ENCODE measurements around the gene CCL25. TPM values are rescaled to one million over a fixed set of nuclear protein-coding genes. Genes with fewer than 3 reads are reported as not detected.
"Not testable (repeated sequence)": the region's sequence is repeated elsewhere in the genome, so short reads cannot be mapped to it uniquely, and the experiment has no call there.

CCL25 gene
- polyA plus RNA-seq, 2 donors: 0.14 TPM; not detected in 1

GRCh38 chr19:8090950-8091349 lies 38.4 kb downstream of the CCL25 start:
- Histone ChIP-seq H3K36me3 (ENCODE audit: control insufficient read depth in 2 of 2, insufficient read depth in 2 of 2, low read length in 1 of 2) (no peaks in the 10 kb centered on the region), H3K27ac (ENCODE audit: low read depth in 2 of 2, low read length in 1 of 2) (no peak overlapping the region), H3K9me3 (ENCODE audit: control insufficient read depth in 2 of 2, insufficient read depth in 1 of 2, low read depth in 1 of 2, low read length in 1 of 2) (peaks cover 9 to 19% of the 10 kb centered on the region in 2 donors), H3K4me3 (ENCODE audit: low read depth in 1 of 2, low read length in 2 of 2) (no peak overlapping the region), H3K27me3 (ENCODE audit: control insufficient read depth in 1 of 2, insufficient read depth in 2 of 2, low read length in 2 of 2) (no peaks in the 10 kb centered on the region), H3K4me1 (ENCODE audit: control insufficient read depth in 2 of 2, insufficient read depth in 2 of 2, low read length in 1 of 2) (peaks cover 0 to 3% of the 10 kb centered on the region in 2 donors)
- WGBS, 2 donors: 90 to 93% methylated on average over 2 of the region's 2 CpGs

- no peak overlapping the region for H3K27ac ChIP-seq (ENCODE audit: low read depth in 2 of 2, low read length in 1 of 2)
- no peak overlapping the region for H3K4me3 ChIP-seq (ENCODE audit: low read depth in 1 of 2, low read length in 2 of 2)
- H3K9me3 ChIP-seq (ENCODE audit: control insufficient read depth in 2 of 2, insufficient read depth in 1 of 2, low read depth in 1 of 2, low read length in 1 of 2): peaks cover 21 to 29% of the 10 kb centered on the region in 2 donors
- WGBS, 2 donors: 88 to 100% methylated on average over 2 of the region's 2 CpGs
- no peaks in the 10 kb centered on the region for H3K27me3 ChIP-seq (ENCODE audit: control insufficient read depth in 1 of 2, insufficient read depth in 2 of 2, low read length in 2 of 2)
- no peaks in the 10 kb centered on the region for H3K4me1 ChIP-seq (ENCODE audit: control insufficient read depth in 2 of 2, insufficient read depth in 2 of 2, low read length in 1 of 2)
- H3K36me3 ChIP-seq (ENCODE audit: control insufficient read depth in 2 of 2, insufficient read depth in 2 of 2, low read length in 1 of 2): no peaks in the 10 kb centered on the region
Measured at GRCh38 chr19:8093740-8094139, 41.2 kb downstream of the CCL25 start.

GRCh38 chr19:8094336-8094735 lies 41.8 kb downstream of the CCL25 start:
- Histone ChIP-seq H3K27me3 (ENCODE audit: control insufficient read depth in 1 of 2, insufficient read depth in 2 of 2, low read length in 2 of 2) (no peaks in the 10 kb centered on the region), H3K27ac (ENCODE audit: low read depth in 2 of 2, low read length in 1 of 2) (no peak overlapping the region), H3K9me3 (ENCODE audit: control insufficient read depth in 2 of 2, insufficient read depth in 1 of 2, low read depth in 1 of 2, low read length in 1 of 2) (peaks cover 21 to 29% of the 10 kb centered on the region in 2 donors), H3K36me3 (ENCODE audit: control insufficient read depth in 2 of 2, insufficient read depth in 2 of 2, low read length in 1 of 2) (no peaks in the 10 kb centered on the region), H3K4me3 (ENCODE audit: low read depth in 1 of 2, low read length in 2 of 2) (no peak overlapping the region), H3K4me1 (ENCODE audit: control insufficient read depth in 2 of 2, insufficient read depth in 2 of 2, low read length in 1 of 2) (no peaks in the 10 kb centered on the region)
- WGBS, 2 donors: 83 to 84% methylated on average over 6 of the region's 6 CpGs

- H3K9me3 ChIP-seq (ENCODE audit: control insufficient read depth in 2 of 2, insufficient read depth in 1 of 2, low read depth in 1 of 2, low read length in 1 of 2): peaks cover 21 to 25% of the 10 kb centered on the region in 2 donors
- H3K27ac ChIP-seq (ENCODE audit: low read depth in 2 of 2, low read length in 1 of 2): no peak overlapping the region
- H3K27me3 ChIP-seq (ENCODE audit: control insufficient read depth in 1 of 2, insufficient read depth in 2 of 2, low read length in 2 of 2): no peaks in the 10 kb centered on the region
- H3K4me3 ChIP-seq (ENCODE audit: low read depth in 1 of 2, low read length in 2 of 2): no peak overlapping the region
- WGBS, 2 donors: 66 to 81% methylated on average over 2 of the region's 2 CpGs
- no peaks in the 10 kb centered on the region for H3K4me1 ChIP-seq (ENCODE audit: control insufficient read depth in 2 of 2, insufficient read depth in 2 of 2, low read length in 1 of 2)
- no peaks in the 10 kb centered on the region for H3K36me3 ChIP-seq (ENCODE audit: control insufficient read depth in 2 of 2, insufficient read depth in 2 of 2, low read length in 1 of 2)
Measured at GRCh38 chr19:8095354-8095886, 42.9 kb downstream of the CCL25 start.

- Histone ChIP-seq H3K27me3 (ENCODE audit: control insufficient read depth in 1 of 2, insufficient read depth in 2 of 2, low read length in 2 of 2) (no peaks in the 10 kb centered on the region), H3K4me3 (ENCODE audit: low read depth in 1 of 2, low read length in 2 of 2) (no peak overlapping the region), H3K9me3 (ENCODE audit: control insufficient read depth in 2 of 2, insufficient read depth in 1 of 2, low read depth in 1 of 2, low read length in 1 of 2) (peaks cover 21 to 25% of the 10 kb centered on the region in 2 donors), H3K4me1 (ENCODE audit: control insufficient read depth in 2 of 2, insufficient read depth in 2 of 2, low read length in 1 of 2) (no peaks in the 10 kb centered on the region), H3K27ac (ENCODE audit: low read depth in 2 of 2, low read length in 1 of 2) (no peak overlapping the region), H3K36me3 (ENCODE audit: control insufficient read depth in 2 of 2, insufficient read depth in 2 of 2, low read length in 1 of 2) (no peaks in the 10 kb centered on the region)
- WGBS, 2 donors: 95 to 96% methylated on average over 3 of the region's 3 CpGs
Measured at GRCh38 chr19:8096071-8096470, 43.5 kb downstream of the CCL25 start.

GRCh38 chr19:8097198-8097597 lies 44.6 kb downstream of the CCL25 start:
- H3K27ac ChIP-seq (ENCODE audit: low read depth in 2 of 2, low read length in 1 of 2): no peak overlapping the region
- H3K4me3 ChIP-seq (ENCODE audit: low read depth in 1 of 2, low read length in 2 of 2): no peak overlapping the region
- peaks cover 21 to 25% of the 10 kb centered on the region in 2 donors for H3K9me3 ChIP-seq (ENCODE audit: control insufficient read depth in 2 of 2, insufficient read depth in 1 of 2, low read depth in 1 of 2, low read length in 1 of 2)
- no peaks in the 10 kb centered on the region for H3K36me3 ChIP-seq (ENCODE audit: control insufficient read depth in 2 of 2, insufficient read depth in 2 of 2, low read length in 1 of 2)
- H3K27me3 ChIP-seq (ENCODE audit: control insufficient read depth in 1 of 2, insufficient read depth in 2 of 2, low read length in 2 of 2): no peaks in the 10 kb centered on the region
- H3K4me1 ChIP-seq (ENCODE audit: control insufficient read depth in 2 of 2, insufficient read depth in 2 of 2, low read length in 1 of 2): no peaks in the 10 kb centered on the region
- 90 to 91% methylated on average over 10 of the region's 10 CpGs for WGBS, 2 donors

GRCh38 chr19:8097681-8098567 lies 45.4 kb downstream of the CCL25 start:
- Histone ChIP-seq H3K27ac (ENCODE audit: low read depth in 2 of 2, low read length in 1 of 2) (no peak overlapping the region), H3K9me3 (ENCODE audit: control insufficient read depth in 2 of 2, insufficient read depth in 1 of 2, low read depth in 1 of 2, low read length in 1 of 2) (peaks cover 21 to 25% of the 10 kb centered on the region in 2 donors)
- whole genome bisulfite sequencing, 2 donors: 76 to 82% methylated on average over 5 of the region's 5 CpGs

GRCh38 chr19:8101311-8101710 lies 48.8 kb downstream of the CCL25 start:
- WGBS, 2 donors: 91 to 96% methylated on average over 4 of the region's 4 CpGs

More at GRCh38 chr19:8097681-8098567, 45.4 kb downstream of the CCL25 start:
- H3K27me3 ChIP-seq (ENCODE audit: control insufficient read depth in 1 of 2, insufficient read depth in 2 of 2, low read length in 2 of 2): no peaks in the 10 kb centered on the region
- no peaks in the 10 kb centered on the region for H3K36me3 ChIP-seq (ENCODE audit: control insufficient read depth in 2 of 2, insufficient read depth in 2 of 2, low read length in 1 of 2)
- H3K4me3 ChIP-seq (ENCODE audit: low read depth in 1 of 2, low read length in 2 of 2): no peak overlapping the region
- H3K4me1 ChIP-seq (ENCODE audit: control insufficient read depth in 2 of 2, insufficient read depth in 2 of 2, low read length in 1 of 2): no peaks in the 10 kb centered on the region

GRCh38 chr19:8101910-8102309 lies 49.4 kb downstream of the CCL25 start:
- H3K4me1 ChIP-seq (ENCODE audit: control insufficient read depth in 2 of 2, insufficient read depth in 2 of 2, low read length in 1 of 2); H3K27me3 ChIP-seq (ENCODE audit: control insufficient read depth in 1 of 2, insufficient read depth in 2 of 2, low read length in 2 of 2); H3K27ac ChIP-seq (ENCODE audit: low read depth in 2 of 2, low read length in 1 of 2); H3K36me3 ChIP-seq (ENCODE audit: control insufficient read depth in 2 of 2, insufficient read depth in 2 of 2, low read length in 1 of 2); H3K9me3 ChIP-seq (ENCODE audit: control insufficient read depth in 2 of 2, insufficient read depth in 1 of 2, low read depth in 1 of 2, low read length in 1 of 2); H3K4me3 ChIP-seq (ENCODE audit: low read depth in 1 of 2, low read length in 2 of 2): not testable (repeated sequence)
- WGBS, 2 donors: 83 to 84% methylated on average over 12 of the region's 12 CpGs

More at GRCh38 chr19:8101311-8101710, 48.8 kb downstream of the CCL25 start:
- H3K4me3 ChIP-seq (ENCODE audit: low read depth in 1 of 2, low read length in 2 of 2): no peak overlapping the region
- H3K36me3 ChIP-seq (ENCODE audit: control insufficient read depth in 2 of 2, insufficient read depth in 2 of 2, low read length in 1 of 2): no peaks in the 10 kb centered on the region
- H3K27me3 ChIP-seq (ENCODE audit: control insufficient read depth in 1 of 2, insufficient read depth in 2 of 2, low read length in 2 of 2): no peaks in the 10 kb centered on the region
- peaks cover 8 to 14% of the 10 kb centered on the region in 2 donors for H3K9me3 ChIP-seq (ENCODE audit: control insufficient read depth in 2 of 2, insufficient read depth in 1 of 2, low read depth in 1 of 2, low read length in 1 of 2)
- H3K27ac ChIP-seq (ENCODE audit: low read depth in 2 of 2, low read length in 1 of 2): no peak overlapping the region
- no peaks in the 10 kb centered on the region for H3K4me1 ChIP-seq (ENCODE audit: control insufficient read depth in 2 of 2, insufficient read depth in 2 of 2, low read length in 1 of 2)
